Uterus (tissue), 2 donors: ENCODE measurements around the gene TNFRSF18.

Experiments
- CTCF ChIP-seq, 4 experiments: fragments of 200-600 bp in 2 of 4; fragments of 450-650 bp in 2 of 4; sonication (generic) in 2 of 4; IDR thresholded peaks; one replicate each; pipeline ENCODE4 v1.5.1; 2016 to 2019; ENCODE audit warnings: antibody characterized with exemption in 4 of 4, mild to moderate bottlenecking in 2 of 4, moderate library complexity in 1 of 4
- POLR2A ChIP-seq, 2 donors: fragments of 450-650 bp; IDR thresholded peaks; one replicate each; pipeline ENCODE4 v1.6.1; 2016; ENCODE audit warnings: antibody characterized with exemption in 2 of 2, mild to moderate bottlenecking in 1 of 2, moderate library complexity in 1 of 2

- TF ChIP-seq CTCF (IDR thresholded peaks at IDR 0.05) (no peak), POLR2A (IDR thresholded peaks at IDR 0.05) (no peak)
Observed at GRCh38 chr1:1243807-1244191, 37.4 kb upstream of the TNFRSF18 start.
